Caco-2 (cell line): ENCODE data around the gene HOTAIR. TPM values are rescaled to one million over a fixed set of nuclear protein-coding genes. Genes with fewer than 3 reads are reported as not detected.

ENCODE experiments used
- BruUV-seq: library from RNA; stranded (reverse); fragments of 400-500 nt; replicated peaks from 2 replicates; lab custom pipeline; 2021; lab: Mats Ljungman, UMichigan
- CTCF ChIA-PET: fragments of 300-600 bp; sonication (Branson Sonifier 250); formaldehyde crosslinking; loops from one replicate; lab custom pipeline; 2022; ENCODE audit warnings: antibody characterized with exemption; lab: Charles Lee
- POLR2A ChIA-PET: fragments of 300-600 bp; sonication (Branson Sonifier 250); formaldehyde crosslinking; loops from one replicate; lab custom pipeline; 2022; ENCODE audit warnings: antibody characterized with exemption; lab: Charles Lee
- DNase-seq, 2 experiments: peaks; one replicate each; pipeline versions ENCODE4 v3.0.0 to v3.0.0-alpha.2; 2020 to 2022
- H3K27me3 ChIP-seq: replicated peaks from 2 replicates; pipeline ENCODE4 v1.6.0; 2011; ENCODE audit warnings: low read length; ENCODE audit not compliant: control insufficient read depth, insufficient read depth
- H3K36me3 ChIP-seq: 2 replicates; pipeline ENCODE4 v1.5.1; 2011; ENCODE audit warnings: low read length; ENCODE audit not compliant: control insufficient read depth, insufficient read depth
- H3K4me1 ChIP-seq: fragments of 250-450 bp; sonication (Bioruptor Pico); 2 replicates; pipeline ENCODE4 v1.5.1; 2020; ENCODE audit warnings: mild to moderate bottlenecking
- H3K4me3 ChIP-seq: 2 replicates; pipeline ENCODE4 v1.5.1; 2011; ENCODE audit warnings: low read depth, mild to moderate bottlenecking, control low read depth, low read length
- H3K9me3 ChIP-seq: fragments of 250-450 bp; sonication (Bioruptor Pico); 2 replicates; pipeline ENCODE4 v1.5.1; 2020; ENCODE audit warnings: mild to moderate bottlenecking, moderate library complexity
- H3K27ac Mint-ChIP-seq: one replicate; pipeline ENCODE4 v1.8.0; 2022; ENCODE audit warnings: mixed read lengths; ENCODE audit not compliant: unreplicated experiment
- H3K27me3 Mint-ChIP-seq: one replicate; pipeline ENCODE4 v1.8.0; 2022; ENCODE audit warnings: mixed read lengths; ENCODE audit not compliant: insufficient read depth, unreplicated experiment
- H3K36me3 Mint-ChIP-seq: one replicate; pipeline ENCODE4 v1.8.0; 2022; ENCODE audit warnings: mild to moderate bottlenecking, mixed read lengths; ENCODE audit not compliant: insufficient read depth, unreplicated experiment
- H3K4me1 Mint-ChIP-seq: one replicate; pipeline ENCODE4 v1.8.0; 2022; ENCODE audit warnings: low read depth, mixed read lengths; ENCODE audit not compliant: unreplicated experiment
- H3K4me3 Mint-ChIP-seq: one replicate; pipeline ENCODE4 v1.8.0; 2022; ENCODE audit warnings: mild to moderate bottlenecking, moderate library complexity, mixed read lengths; ENCODE audit not compliant: unreplicated experiment
- H3K9me3 Mint-ChIP-seq: one replicate; pipeline ENCODE4 v1.8.0; 2022; ENCODE audit warnings: mixed read lengths; ENCODE audit not compliant: unreplicated experiment
- CTCF ChIP-seq, 2 experiments: fragments of 200-600 bp in 1 of 2; IDR thresholded peaks; 1 replicate in 1 of 2; 2 replicates in 1 of 2; pipeline versions ENCODE4 v1.5.1 to v1.8.0; 2011 to 2022; ENCODE audit warnings: antibody characterized with exemption in 1 of 2, control low read depth in 1 of 2, inconsistent platforms in 1 of 2, low read depth in 1 of 2, low read length in 1 of 2, mild to moderate bottlenecking in 1 of 2, moderate library complexity in 1 of 2; ENCODE audit not compliant: insufficient read depth in 1 of 2, severe bottlenecking in 1 of 2, unreplicated experiment in 1 of 2
- intact Hi-C: fragments of 100-400 bp; cut with micrococcal nuclease; formaldehyde crosslinking; loops from one replicate; pipeline ENCODE4 v1.10.0; 2022; ENCODE audit not compliant: unreplicated experiment
- total RNA-seq: library from RNA; stranded (reverse); gene quantifications from 2 replicates; pipeline ENCODE4 v1.2.3, GENCODE V29; 2022

The HOTAIR gene
- total RNA-seq, 1 experiment from 2014 or later = 1.9 TPM

- intact Hi-C loops = loop anchor here (1.0 kb wide), 7 partner anchors 22 to 209 kb away; partner anchors contain the start of gene HOXC6
- Histone ChIP-seq H3K9me3 (no peaks in the 10 kb centered on the region), H3K4me3 (peak overlapping the region; percentile 53), H3K36me3 (no peaks in the 10 kb centered on the region), H3K4me1 (peaks cover 47% of the 10 kb centered on the region), H3K27me3 (no peaks in the 10 kb centered on the region)
- peak; percentile 74 to 84 for DNase-seq
- no peaks in the 10 kb centered on the region for H3K9me3 Mint-ChIP-seq
- H3K4me1 Mint-ChIP-seq = peaks cover 16% of the 10 kb centered on the region
- H3K27ac Mint-ChIP-seq = peak overlapping the region; percentile 58
- no TSS peak for BruUV-seq
- peak in 1 of 2 experiments; percentile 2 for TF ChIP-seq CTCF (IDR thresholded peaks at IDR 0.05; ENCODE audit: insufficient read depth in 1 of 2, low read depth in 1 of 2, low read length in 1 of 2, severe bottlenecking in 1 of 2, unreplicated experiment in 1 of 2)
- POLR2A ChIA-PET = interaction anchor here (0.5 to 2.1 kb wide), 8 partner anchors 10 to 826 kb away, joined by 3 to 27 read pairs (median 7); partner anchors contain the start of genes CSAD, HOXC5 and ZNF740
- no peaks in the 10 kb centered on the region for H3K27me3 Mint-ChIP-seq
- H3K36me3 Mint-ChIP-seq = peaks cover 6% of the 10 kb centered on the region
- peak overlapping the region; percentile 87 for H3K4me3 Mint-ChIP-seq
- CTCF ChIA-PET = interaction anchor here (0.6 to 5.3 kb wide), 21 partner anchors 10 to 381 kb away, joined by 3 to 84 read pairs (median 8); partner anchors contain the start of genes ATF7, HOXC10, HOXC5 and HOXC6
Observed at GRCh38 chr12:54006559-54007220, 31.9 kb upstream of the HOTAIR start.

GRCh38 chr12:54005853-54006558 lies 31.3 kb upstream of the HOTAIR start:
- DNase-seq = peak; percentile 82 to 92
- intact Hi-C loops = loop anchor here (1.0 kb wide), 7 partner anchors 22 to 209 kb away; partner anchors contain the start of gene HOXC6
- ChIA-PET POLR2A (interaction anchor here (0.5 to 2.1 kb wide), 6 partner anchors 11 to 825 kb away, joined by 3 to 25 read pairs (median 6); partner anchors contain the start of genes CSAD, HOXC5 and ZNF740), CTCF (interaction anchor here (0.6 to 5.3 kb wide), 26 partner anchors 8 to 319 kb away, joined by 3 to 84 read pairs (median 5); partner anchors contain the start of genes COPZ1, HOXC10, HOXC13 and HOXC5)
- H3K36me3 Mint-ChIP-seq = peaks cover 6% of the 10 kb centered on the region
- H3K27ac Mint-ChIP-seq = peak overlapping the region; percentile 58
- no peaks in the 10 kb centered on the region for H3K9me3 ChIP-seq
- peak overlapping the region; percentile 87 for H3K4me3 Mint-ChIP-seq
- H3K4me1 Mint-ChIP-seq = peaks cover 9% of the 10 kb centered on the region
- H3K4me3 ChIP-seq = peak overlapping the region; percentile 53
- peak; percentile 85 to 90 for TF ChIP-seq CTCF (IDR thresholded peaks at IDR 0.05; ENCODE audit: insufficient read depth in 1 of 2, low read depth in 1 of 2, low read length in 1 of 2, severe bottlenecking in 1 of 2, unreplicated experiment in 1 of 2)
- H3K27me3 Mint-ChIP-seq = no peaks in the 10 kb centered on the region
- H3K27me3 ChIP-seq = no peaks in the 10 kb centered on the region
- H3K36me3 ChIP-seq = no peaks in the 10 kb centered on the region
- no peaks in the 10 kb centered on the region for H3K9me3 Mint-ChIP-seq
- peaks cover 41% of the 10 kb centered on the region for H3K4me1 ChIP-seq
- TSS peak; percentile 80 for BruUV-seq

- POLR2A ChIA-PET = interaction anchor here (0.5 to 2.1 kb wide), 3 partner anchors 12 to 196 kb away, joined by 4 to 25 read pairs (median 6); no protein-coding TSS in a partner anchor
- CTCF ChIA-PET = interaction anchor here (0.6 to 5.3 kb wide), 20 partner anchors 8 to 320 kb away, joined by 3 to 84 read pairs (median 4); partner anchors contain the start of genes COPZ1, HOXC10, HOXC13 and HOXC5
- DNase-seq = no peak
- no peaks in the 10 kb centered on the region for H3K36me3 ChIP-seq
- H3K9me3 ChIP-seq = no peaks in the 10 kb centered on the region
- Mint-ChIP-seq H3K4me3 (peak overlapping the region; percentile 87), H3K27ac (no peak overlapping the region), H3K27me3 (no peaks in the 10 kb centered on the region), H3K9me3 (no peaks in the 10 kb centered on the region), H3K4me1 (peaks cover 7% of the 10 kb centered on the region), H3K36me3 (peaks cover 6% of the 10 kb centered on the region)
- H3K27me3 ChIP-seq = no peaks in the 10 kb centered on the region
- no TSS peak for BruUV-seq
- TF ChIP-seq CTCF (IDR thresholded peaks at IDR 0.05; ENCODE audit: insufficient read depth in 1 of 2, low read depth in 1 of 2, low read length in 1 of 2, severe bottlenecking in 1 of 2, unreplicated experiment in 1 of 2) = no peak
- peaks cover 36% of the 10 kb centered on the region for H3K4me1 ChIP-seq
- H3K4me3 ChIP-seq = peak overlapping the region; percentile 23
- intact Hi-C loops = no loop called here
Observed at GRCh38 chr12:54005531-54005852, 30.7 kb upstream of the HOTAIR start.
